Measurements from ENCODE around the gene OR52I1. TPM values are rescaled to one million over a fixed set of nuclear protein-coding genes. Genes with fewer than 3 reads are reported as not detected.

OR52I1 gene
- total RNA-seq, 1 donor from 2014 or later = 5.5 TPM

GRCh38 chr11:4610258-4610935, 16.6 kb downstream of the OR52I1 start:
- peak; percentile 19 for DNase-seq (ENCODE audit: low spot score)

- DNase-seq (ENCODE audit: low spot score) = no peak
These were observed 18.1 kb downstream of the OR52I1 start for GRCh38 chr11:4611986-4612385.

GRCh38 chr11:4615856-4616444, 22.1 kb downstream of the OR52I1 start:
- no peak for DNase-seq (ENCODE audit: low spot score)

GRCh38 chr11:4619514-4619913, 25.7 kb downstream of the OR52I1 start:
- DNase-seq (ENCODE audit: low spot score) = no peak

GRCh38 chr11:4626207-4627099, 32.6 kb downstream of the OR52I1 start:
- peak; percentile 82 for DNase-seq (ENCODE audit: low spot score)

GRCh38 chr11:4636136-4636535, 42.3 kb downstream of the OR52I1 start:
- DNase-seq (ENCODE audit: low spot score) = no peak

- DNase-seq (ENCODE audit: low spot score) = peak; percentile 92
These were observed 43.3 kb downstream of the OR52I1 start, which contains the start of gene OR51D1 for GRCh38 chr11:4636962-4637661. Gene OR51D1 (plus strand): TSS chr11:4637477. CDS start chr11:4639791, 2,314 bp downstream.

- DNase-seq (ENCODE audit: low spot score) = no peak
These were observed 43.8 kb downstream of the OR52I1 start for GRCh38 chr11:4637662-4638047.

GRCh38 chr11:4639931-4640330, 46.1 kb downstream of the OR52I1 start:
- DNase-seq (ENCODE audit: low spot score) = no peak

- DNase-seq (ENCODE audit: low spot score) = no peak
These were observed 47.7 kb downstream of the OR52I1 start for GRCh38 chr11:4641501-4641900.

GRCh38 chr11:4642043-4642442, 48.2 kb downstream of the OR52I1 start:
- DNase-seq (ENCODE audit: low spot score) = no peak

- DNase-seq (ENCODE audit: low spot score) = peak; percentile 43
These were observed 49.2 kb downstream of the OR52I1 start for GRCh38 chr11:4643076-4643475.

GRCh38 chr11:4643682-4644081, 49.8 kb downstream of the OR52I1 start, which contains the start of gene OR51E1:
Gene OR51E1 (plus strand): TSS chr11:4643982. CDS start chr11:4652527, 8,545 bp downstream.
- DNase-seq (ENCODE audit: low spot score) = peak; percentile 35

GRCh38 chr11:4644233-4644632, 50.4 kb downstream of the OR52I1 start:
- peak; percentile 89 for DNase-seq (ENCODE audit: low spot score)

Other genes with a start within 250 kb of the OR52I1 start
- gene OR52B4, start 225.7 kb upstream of the OR52I1 start, total RNA-seq (ENCODE audit: insufficient read depth, low replicate concordance) = 0.72 TPM
- gene TRIM21, start 200.3 kb upstream of the OR52I1 start, total RNA-seq (ENCODE audit: insufficient read depth, low replicate concordance) = 30.8 TPM
- not detected for gene OR52K2, start 144.7 kb upstream of the OR52I1 start, total RNA-seq (ENCODE audit: insufficient read depth, low replicate concordance)
- 0.96 TPM for gene OR52K1, start 111.4 kb upstream of the OR52I1 start, total RNA-seq (ENCODE audit: insufficient read depth, low replicate concordance)
- gene OR52M1, start 48.8 kb upstream of the OR52I1 start, total RNA-seq (ENCODE audit: insufficient read depth, low replicate concordance) = 1.9 TPM
- 4.8 TPM for gene OR52I2, start 12.3 kb upstream of the OR52I1 start, total RNA-seq (ENCODE audit: insufficient read depth, low replicate concordance)
- gene TRIM68, start 14.2 kb downstream of the OR52I1 start, total RNA-seq (ENCODE audit: insufficient read depth, low replicate concordance) = 12.5 TPM
- 3.1 TPM for gene OR51D1, start 43.4 kb downstream of the OR52I1 start, total RNA-seq (ENCODE audit: insufficient read depth, low replicate concordance)
- gene OR51E1, start 49.9 kb downstream of the OR52I1 start, total RNA-seq (ENCODE audit: insufficient read depth, low replicate concordance) = 2.4 TPM
- gene OR51E2, start 103.8 kb downstream of the OR52I1 start, total RNA-seq (ENCODE audit: insufficient read depth, low replicate concordance) = 6.0 TPM
- not detected for gene MMP26, start 110.7 kb downstream of the OR52I1 start, total RNA-seq (ENCODE audit: insufficient read depth, low replicate concordance)
- gene OR51F1, start 175.9 kb downstream of the OR52I1 start, total RNA-seq (ENCODE audit: insufficient read depth, low replicate concordance) = not detected
- gene OR52R1, start 210.3 kb downstream of the OR52I1 start, total RNA-seq (ENCODE audit: insufficient read depth, low replicate concordance) = not detected
- gene OR51F2, start 227.3 kb downstream of the OR52I1 start, total RNA-seq (ENCODE audit: insufficient read depth, low replicate concordance) = 1.7 TPM